Measurements from ENCODE around the gene PTPRH.

The PTPRH gene

GRCh38 chr19:55241143-55241934, 32.0 kb upstream of the PTPRH start:
- TF ChIP-seq CTCF (IDR thresholded peaks at IDR 0.05): no peak

- no peak for TF ChIP-seq CTCF (IDR thresholded peaks at IDR 0.05)
These were observed 31.4 kb upstream of the PTPRH start for GRCh38 chr19:55240713-55241020.

- no peak for TF ChIP-seq CTCF (IDR thresholded peaks at IDR 0.05)
These were observed 29.7 kb upstream of the PTPRH start for GRCh38 chr19:55239004-55239403.

GRCh38 chr19:55238030-55238429, 28.7 kb upstream of the PTPRH start:
- TF ChIP-seq CTCF (IDR thresholded peaks at IDR 0.05): no peak

GRCh38 chr19:55232986-55233385, 23.7 kb upstream of the PTPRH start:
- TF ChIP-seq CTCF (IDR thresholded peaks at IDR 0.05): no peak

GRCh38 chr19:55232286-55232602, 22.9 kb upstream of the PTPRH start:
- no peak for TF ChIP-seq CTCF (IDR thresholded peaks at IDR 0.05)

- no peak for TF ChIP-seq CTCF (IDR thresholded peaks at IDR 0.05)
These were observed 22.3 kb upstream of the PTPRH start for GRCh38 chr19:55231391-55232285.
